CD1c-positive myeloid dendritic cell (primary cell): ENCODE data around the gene CHCHD4.
"Not testable (repeated sequence)": the region's sequence is repeated elsewhere in the genome, so short reads cannot be mapped to it uniquely, and the experiment has no call there.

Experiments used
- DNase-seq: peaks from one replicate; pipeline ENCODE4 v3.0.0-alpha.2; 2016; ENCODE audit errors: extremely low spot score

Gene CHCHD4

DNA sequence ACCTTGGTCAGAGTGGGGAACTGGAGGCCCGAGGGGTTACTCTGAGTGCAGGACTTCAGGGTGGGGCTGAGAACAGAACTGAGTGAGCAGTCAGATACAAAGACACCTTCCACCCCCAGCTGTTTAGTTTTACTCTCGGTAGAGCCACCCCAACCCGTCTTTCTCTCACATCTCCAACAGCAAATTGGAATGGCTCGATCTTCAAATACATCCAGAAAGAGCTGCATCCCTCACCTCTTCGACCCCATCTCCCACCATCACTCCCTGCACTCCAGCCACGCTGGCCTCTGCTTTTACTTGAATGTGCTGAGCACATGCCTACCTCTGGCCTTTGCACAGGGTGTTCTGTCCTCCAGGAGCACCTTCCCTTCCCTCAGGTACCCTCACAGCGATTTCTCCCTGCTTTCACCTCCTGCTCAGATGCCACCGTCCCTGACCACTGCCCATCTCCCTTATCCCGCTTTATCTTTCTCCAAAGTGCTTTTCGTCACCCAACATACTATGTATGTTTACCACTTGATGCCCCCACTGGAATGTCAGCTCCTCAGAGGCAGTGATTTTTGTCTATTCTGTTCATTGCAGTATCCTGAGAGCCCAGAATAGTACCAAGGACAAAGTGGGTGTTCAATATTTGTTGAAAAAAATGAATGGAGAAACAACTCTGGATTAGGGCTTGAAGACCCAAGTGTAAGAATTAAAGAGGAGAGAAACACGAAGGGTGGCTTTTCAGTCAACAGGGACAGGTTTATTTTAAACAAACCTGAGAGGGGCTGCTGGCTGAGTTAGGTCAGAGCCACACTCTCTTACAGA lies 4.4 kb downstream of the CHCHD4 start:
- DNase-seq: no peak

DNA sequence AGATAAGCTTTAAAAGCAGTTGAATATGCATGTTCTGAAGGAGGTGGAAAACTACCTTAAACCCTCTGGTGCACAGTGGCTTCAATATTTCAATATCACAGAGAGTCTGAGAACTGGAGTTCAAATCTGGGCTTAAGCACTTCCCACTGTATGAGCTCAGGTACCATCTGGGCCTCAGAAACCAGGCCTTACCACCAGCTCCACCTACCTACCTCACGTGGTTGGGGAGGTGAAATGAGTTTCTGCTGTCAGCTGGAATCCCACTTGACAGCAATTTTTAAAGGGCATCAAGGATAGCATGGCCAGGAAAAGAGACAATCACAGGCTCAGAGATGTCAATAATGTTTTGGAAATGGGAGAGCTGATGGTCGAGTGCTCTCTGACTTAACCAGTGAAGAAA lies 5.0 kb downstream of the CHCHD4 start:
- DNase-seq: no peak

DNA sequence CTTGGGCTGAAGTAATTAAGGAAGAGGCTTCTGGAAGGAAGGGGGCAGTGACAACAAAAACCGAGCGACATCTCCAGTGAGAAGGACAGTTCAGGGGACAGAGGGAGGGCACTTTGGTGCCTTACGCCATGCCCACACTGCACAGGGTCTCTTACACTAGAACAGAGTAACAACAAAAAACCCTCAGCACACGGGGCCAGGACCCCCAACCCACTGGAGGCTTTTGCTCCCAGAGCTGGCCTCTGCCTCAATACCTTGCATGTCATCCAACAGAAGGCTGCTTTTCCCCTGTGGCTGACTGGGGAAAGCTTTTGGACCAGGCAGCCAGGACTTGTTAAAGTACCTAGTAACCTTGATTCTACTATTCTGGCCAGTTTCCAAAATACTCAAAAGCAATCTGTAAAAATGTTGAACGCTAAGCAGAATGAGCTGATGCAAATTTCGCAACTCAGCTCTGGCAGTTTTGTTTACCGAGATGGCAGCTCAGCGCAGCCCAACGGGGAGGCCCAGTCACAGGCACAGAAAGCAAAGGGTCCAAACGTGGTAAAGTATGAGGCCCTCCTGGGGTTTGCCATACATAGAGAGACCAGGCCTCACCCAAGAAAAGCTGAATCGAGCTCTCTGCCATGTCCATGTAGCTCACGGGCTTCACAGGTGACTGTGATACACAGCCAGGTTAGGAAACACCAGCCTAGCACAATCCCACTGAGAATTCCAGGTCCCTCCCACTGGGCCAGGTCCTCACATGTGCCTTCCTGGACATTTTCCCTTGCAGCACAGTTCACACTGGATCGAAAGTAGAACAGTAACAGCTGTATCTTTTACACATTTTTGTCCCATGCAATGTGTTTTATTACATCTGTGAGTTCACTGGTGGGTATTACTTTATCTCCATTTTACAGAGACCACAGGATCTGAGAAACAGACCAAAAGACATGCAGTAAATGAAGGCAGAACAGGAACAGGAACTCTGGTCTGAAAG lies 6.0 kb downstream of the CHCHD4 start:
- no peak for DNase-seq

DNA sequence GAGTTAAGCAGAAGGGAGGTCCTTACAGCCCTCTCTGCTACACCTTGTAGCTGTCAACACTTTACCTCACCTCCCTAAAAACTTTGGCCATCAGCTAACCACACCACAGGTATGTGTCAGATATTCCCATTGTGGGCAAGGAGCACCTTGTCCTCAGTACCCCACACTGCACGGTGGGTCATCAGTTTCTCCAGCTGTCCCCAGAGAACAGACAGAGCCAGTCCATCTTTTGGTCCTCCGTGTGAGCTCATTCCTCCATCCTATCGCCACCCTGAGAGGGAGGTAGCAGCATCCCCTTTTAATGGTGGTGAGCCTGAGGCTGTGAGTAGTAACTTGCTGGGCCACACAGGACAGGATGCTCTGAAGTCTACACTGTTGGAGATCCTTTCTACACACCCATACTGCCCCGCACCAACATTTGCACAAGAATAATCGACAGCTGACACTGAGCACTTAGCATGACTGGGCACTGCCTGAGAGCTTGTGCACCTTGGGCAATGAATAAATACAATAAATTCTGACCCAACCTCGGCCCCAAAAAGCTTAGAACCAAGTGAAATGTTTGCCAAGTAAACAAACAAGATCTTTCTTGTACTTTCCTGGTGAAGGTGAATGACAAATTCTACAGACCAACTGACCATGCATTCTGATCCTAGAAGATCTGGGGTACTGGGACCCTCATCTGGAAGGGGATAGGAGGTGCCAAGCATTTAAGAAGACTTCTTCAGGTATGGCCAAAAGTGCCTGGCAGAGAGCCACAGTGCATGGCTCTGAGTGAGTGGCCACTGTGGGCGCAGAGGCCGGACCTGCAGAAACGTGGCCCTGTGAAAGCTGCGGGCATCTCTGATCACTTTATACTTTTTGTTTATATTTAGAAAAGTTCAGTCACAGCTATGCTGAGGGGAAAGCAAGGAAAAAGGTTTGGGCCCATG lies 6.9 kb downstream of the CHCHD4 start:
- DNase-seq: no peak

DNA sequence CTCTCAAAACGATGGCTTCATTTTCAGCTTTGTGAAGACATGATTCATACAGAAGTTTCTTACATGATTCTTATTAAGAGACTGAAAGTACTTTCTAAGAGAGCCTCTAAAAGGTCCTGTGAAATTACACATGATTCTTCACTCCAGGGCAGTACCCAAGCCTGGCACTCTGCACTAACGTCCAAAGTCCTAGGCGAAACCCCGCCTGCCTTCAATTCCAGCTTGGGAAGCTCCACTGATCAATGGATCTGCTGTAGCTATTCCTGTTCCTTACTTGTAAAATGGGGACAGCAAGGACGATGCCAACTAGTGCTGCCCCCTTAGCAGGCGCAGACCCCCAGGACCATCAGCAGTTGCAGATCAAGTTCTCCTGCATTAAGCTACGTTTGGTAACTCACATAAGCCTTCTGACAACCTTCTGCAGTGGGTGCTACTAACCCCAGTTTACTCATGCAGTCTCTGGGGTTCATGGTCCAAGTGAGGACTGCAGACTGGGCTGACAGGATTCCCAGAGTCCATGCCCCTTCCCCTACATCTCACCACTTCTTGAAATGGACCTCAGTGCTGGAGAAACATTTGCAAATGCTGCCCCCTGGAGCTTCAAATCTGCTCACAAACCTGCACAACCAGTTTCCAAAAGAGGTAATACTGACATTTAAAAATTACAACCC lies 10.6 kb downstream of the CHCHD4 start:
- DNase-seq: no peak

DNA sequence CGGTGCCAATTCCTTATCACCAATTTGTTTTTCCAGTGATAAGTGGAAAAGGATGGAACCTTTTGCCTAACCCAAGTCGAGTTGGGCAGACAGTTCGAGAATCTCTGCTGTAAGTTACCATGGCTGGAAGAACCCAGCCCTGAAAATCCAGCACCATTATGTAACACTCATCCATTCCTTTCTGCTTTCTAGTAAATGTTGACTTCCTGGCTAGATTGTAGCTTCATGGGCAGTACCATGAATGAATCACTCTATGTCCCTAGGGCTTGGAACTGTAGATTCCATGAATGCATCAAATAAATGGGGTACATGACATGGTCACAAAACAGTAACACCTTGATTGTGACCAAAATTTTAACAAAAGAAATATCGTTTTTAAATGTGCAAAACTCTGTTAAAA lies 14.0 kb downstream of the CHCHD4 start:
- no peak for DNase-seq

DNA sequence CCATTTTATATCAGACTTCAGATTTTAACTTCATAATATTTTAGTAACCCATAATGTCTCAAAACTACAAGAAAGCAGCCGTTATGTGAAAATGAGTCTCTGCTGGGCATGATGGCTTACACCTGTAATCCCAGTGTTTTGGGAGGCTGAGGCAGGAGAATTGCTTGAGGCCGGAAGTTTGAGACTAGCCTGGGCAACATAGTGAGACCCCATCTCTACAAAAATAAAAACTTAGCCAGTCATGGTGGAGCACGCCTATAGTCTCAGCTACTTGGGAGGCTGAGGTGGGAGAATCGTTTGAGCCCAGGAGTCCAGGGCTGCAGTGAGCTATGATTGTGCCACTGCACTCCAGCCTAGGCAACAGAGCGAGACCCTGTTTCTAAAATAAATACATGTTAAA lies 14.8 kb downstream of the CHCHD4 start:
- not testable (repeated sequence) for DNase-seq

DNA sequence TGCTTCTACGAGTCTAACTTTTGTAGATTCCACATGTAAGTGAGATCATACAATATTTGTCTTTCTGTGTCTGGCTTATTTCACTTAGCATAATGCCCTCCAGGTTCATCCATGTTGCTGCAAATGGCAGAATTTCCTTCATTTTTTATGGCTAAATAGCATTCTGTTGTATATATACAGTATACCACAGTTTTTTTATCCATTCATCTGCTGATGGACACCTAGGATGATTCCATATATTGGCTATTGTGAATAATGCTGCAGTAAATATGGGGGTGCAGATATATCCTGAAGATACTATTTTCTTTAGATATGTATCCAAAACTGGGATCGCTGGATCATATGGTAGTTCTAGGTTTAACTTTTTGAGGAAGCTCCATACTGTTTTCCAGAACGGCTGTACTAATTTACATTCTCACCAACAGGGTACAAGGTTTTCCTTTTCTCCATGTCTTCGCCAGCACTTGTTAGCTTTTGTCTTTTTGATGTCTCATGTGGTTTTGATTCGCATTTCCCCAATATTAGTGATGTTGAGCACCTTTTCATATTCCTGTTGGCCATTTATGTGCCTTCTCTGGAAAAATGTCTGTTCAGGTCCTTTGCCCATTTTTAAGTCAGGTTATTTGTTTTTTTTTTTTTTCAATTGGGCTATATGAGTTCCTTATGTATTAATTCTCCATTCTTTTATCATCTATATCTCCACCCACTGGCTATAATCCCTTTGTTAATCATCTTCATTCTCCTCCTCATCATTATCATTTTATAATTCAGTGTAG lies 26.9 kb downstream of the CHCHD4 start:
- no peak for DNase-seq

DNA sequence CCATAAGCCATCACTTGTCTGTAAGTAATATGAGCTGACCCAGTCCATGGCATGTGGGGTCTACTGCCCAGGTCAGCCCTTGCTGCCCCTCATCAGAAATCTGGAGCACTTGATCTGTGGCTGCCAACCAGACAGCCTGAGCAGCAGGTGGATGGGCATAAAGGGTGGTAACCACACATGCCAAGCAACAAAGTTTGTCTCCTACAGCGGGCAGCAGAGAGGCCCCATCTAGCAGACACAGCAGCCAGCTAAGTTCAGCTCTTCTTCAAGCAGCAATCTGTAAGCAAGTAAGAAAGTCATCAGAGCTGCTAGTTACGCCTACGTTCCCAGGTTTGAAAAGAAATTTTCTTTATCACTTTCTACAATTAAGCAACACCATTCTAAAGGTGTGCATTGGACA lies 27.9 kb downstream of the CHCHD4 start:
- DNase-seq: no peak

DNA sequence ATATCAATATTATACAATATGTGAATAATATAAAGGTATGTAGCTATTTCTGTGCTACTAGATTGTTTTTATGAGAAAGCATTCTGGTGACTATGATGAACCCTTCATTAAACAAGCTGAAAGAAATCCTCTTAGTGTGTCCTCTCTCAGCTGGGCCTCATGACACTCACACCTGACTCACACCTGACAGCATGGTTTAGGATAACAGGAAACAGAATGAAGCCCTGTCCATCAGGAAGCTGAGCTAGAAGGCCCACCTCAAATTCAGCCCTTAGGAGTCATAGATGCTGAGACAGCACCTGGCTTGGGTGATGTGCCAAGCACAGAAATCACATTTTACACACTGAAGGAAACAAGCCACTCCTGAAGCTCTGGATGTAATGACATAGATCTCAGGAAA lies 30.8 kb downstream of the CHCHD4 start:
- no peak for DNase-seq

DNA sequence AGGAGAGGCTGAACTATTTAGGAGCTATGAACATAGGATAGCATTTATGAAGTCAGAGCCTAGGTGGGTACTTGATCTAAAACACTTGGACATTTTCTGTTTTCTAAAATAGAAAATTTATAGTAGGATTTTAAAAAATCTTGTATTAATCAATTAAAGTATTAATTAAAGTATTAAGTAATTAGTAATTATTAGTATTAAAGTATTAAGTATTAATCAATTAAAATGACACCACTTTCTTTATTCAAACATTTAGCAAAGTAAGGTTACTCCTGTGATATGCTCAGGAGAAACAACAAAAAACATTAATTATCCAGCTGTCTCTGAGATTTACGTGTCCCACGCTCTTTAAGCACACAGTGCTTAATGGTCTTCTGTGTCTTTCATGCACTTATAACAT lies 32.2 kb downstream of the CHCHD4 start:
- DNase-seq: no peak

DNA sequence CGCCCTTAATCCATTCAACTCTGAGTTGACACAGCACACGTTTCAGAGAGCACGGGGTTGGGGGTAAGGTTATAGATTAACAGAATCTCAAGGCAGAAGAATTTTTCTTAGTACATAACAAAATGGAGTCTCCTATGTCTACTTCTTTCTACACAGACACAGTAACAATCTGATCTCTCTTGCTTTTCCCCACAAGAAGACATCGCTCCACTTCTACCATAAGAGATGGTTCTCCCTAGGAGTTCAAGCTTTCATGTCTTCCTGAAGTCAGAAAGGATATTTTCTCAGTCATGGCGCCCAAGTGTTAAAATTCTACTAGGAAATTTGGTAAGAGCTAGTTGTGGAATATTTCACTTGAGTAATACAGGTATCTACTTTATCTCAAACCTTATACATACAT lies 32.7 kb downstream of the CHCHD4 start:
- DNase-seq: not testable (repeated sequence)

DNA sequence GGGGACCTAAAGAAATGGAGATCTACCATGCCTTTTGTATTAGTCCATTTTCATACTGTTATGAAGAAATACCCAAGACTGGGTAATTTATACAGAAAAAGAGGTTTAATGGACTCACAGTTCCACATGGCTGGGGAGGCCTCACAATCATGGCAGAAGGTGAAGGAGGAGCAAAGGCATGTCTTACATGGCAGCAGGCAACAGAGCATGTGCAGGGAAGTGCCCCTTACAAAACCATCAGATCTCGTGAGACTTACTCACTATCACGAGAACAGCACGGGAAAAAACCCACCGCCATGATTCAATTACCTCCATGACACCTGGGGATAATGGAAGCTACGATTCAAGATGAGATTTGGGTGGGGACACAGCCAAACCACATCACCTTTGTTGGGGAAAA lies 37.2 kb downstream of the CHCHD4 start:
- not testable (repeated sequence) for DNase-seq

DNA sequence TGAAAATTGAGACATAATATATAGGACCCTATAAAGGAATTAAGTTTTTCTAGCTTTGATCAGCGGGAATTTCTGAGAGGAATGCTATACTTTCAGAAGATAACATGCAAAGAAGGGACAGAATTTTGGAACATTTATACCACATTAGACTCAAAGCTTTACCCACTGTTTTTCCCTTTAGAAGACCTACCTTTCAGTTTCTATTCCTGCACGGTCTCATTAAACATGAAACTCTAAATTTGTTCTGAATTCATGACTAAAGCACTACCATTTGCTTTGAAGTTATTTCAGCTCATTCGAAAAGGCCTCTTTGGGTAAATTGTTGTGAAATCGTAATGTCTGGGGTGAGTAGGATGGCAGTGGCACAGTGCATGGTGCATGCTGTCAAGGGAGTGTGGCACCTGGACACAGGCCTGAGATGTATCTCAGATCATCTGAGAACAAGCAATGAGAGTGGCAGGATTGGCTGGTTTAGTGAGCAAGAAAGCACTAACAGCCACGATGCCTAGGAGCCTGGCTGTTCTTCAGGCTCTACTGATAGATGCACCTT lies 42.5 kb downstream of the CHCHD4 start:
- no peak for DNase-seq

DNA sequence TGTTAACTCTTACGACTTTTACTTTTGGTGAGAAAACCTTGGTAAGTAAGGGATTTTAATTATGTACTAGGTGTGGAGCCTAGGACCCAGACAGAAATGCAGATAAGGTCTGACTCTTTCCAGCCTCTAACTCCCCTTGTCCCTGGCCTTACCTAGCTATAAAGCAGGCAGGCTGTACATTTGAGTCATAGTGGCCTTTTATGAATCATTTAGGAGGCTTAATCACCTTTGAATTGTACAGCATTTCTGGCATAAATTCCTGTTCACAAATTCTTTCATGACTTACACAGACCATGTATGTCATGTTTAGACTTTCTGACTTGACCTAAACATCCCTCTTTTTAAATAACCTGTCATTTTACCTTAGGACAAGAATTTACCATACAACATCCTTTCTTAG lies 47.4 kb downstream of the CHCHD4 start:
- no peak for DNase-seq

DNA sequence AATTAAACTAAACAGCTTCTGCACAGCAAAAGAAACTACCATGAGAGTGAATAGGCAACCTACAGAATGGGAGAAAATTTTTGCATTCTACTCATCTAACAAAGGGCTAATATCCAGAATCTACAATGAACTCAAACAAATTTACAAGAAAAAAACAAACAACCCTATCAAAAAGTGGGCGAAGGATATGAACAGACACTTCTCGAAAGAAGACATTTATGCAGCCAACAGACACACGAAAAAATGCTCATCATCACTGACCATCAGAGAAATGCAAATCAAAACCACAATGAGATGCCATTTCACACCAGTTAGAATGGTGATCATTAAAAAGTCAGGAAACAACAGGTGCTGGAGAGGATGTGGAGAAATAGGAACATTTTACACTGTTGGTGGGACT lies 49.4 kb downstream of the CHCHD4 start:
- DNase-seq: not testable (repeated sequence)

DNA sequence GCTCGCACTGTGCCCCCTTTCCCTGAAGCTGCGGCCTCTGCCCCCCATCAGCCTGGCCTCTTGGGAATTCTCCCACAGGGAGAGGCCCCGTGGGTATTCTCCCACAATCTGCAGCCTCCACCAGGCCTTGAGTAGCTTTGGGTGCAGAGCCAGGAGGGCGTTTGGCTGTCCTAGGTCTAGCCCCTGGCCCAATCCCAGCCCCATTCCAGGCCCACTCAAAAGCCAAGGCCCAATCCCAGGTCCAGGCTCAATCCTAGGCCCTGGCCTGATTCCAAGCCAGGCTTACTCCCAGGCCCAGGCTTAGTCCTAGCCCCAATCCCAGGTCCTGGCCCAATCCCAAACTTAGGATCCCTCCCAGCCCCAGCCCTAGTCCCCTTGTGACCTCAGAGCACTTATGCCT lies 59.8 kb downstream of the CHCHD4 start:
- DNase-seq: no peak

DNA sequence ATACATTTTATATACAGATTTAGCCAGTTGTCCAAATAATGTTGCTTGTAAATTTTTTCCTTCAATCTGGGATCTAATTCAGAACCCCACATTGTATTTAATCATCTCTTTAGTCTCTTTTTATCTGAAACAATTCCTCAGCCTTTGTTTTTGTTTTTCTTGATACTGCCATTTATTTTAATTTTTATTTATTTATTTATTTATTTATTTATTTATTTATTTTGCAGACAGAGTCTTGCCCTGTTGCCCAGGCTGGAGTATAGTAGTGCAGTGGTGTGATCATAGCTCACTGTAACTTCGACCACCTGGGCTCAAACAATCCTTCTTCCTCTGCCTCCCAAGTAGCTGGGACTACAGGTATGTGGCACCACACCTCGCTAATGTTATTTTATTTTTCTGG lies 61.5 kb downstream of the CHCHD4 start:
- no peak for DNase-seq
